HepG2 (cell line): ENCODE data around the gene KPNB1. TPM values are rescaled to one million over a fixed set of nuclear protein-coding genes. Genes with fewer than 3 reads are reported as not detected.

Source experiments
- ATAC-seq: fragments of 200-7000 bp; cut with Tn5 transposase; 3 replicates; pipeline ENCODE4 v1.9.1; 2020; ENCODE audit warnings: mild to moderate bottlenecking, moderate library complexity
- BruUV-seq: library from RNA; stranded (reverse); fragments of 400-500 nt; replicated peaks from 2 replicates; lab custom pipeline; 2021; lab: Mats Ljungman, UMichigan
- CTCF ChIA-PET: fragments of 300-600 bp; formaldehyde crosslinking; extraction: SDS; loops from one replicate; lab custom pipeline; 2021; ENCODE audit warnings: low total read pairs, inconsistent platforms, low intra/inter-chr PET ratio; lab: Yijun Ruan, JAX
- POLR2A ChIA-PET: fragments of 350-600 bp; sonication (Branson Sonifier 250); formaldehyde crosslinking; loops from one replicate; lab custom pipeline; 2020; ENCODE audit warnings: antibody characterized with exemption, inconsistent platforms; lab: Yijun Ruan, JAX
- DNase-seq: peaks from one replicate; pipeline ENCODE4 v3.0.0-alpha.2; 2015; ENCODE audit warnings: low spot score
- FAIRE-seq: peaks from 3 replicates; lab custom pipeline; 2011; peaks lifted over from hg19 to GRCh38; lab: Jason Lieb, UNC
- H2AFZ ChIP-seq: one replicate; pipeline ENCODE4 v1.6.1; 2011; ENCODE audit warnings: low read length, inconsistent platforms
- H3K27ac ChIP-seq: fragments of 300-600 bp; 3 replicates; pipeline ENCODE4 v1.8.0; 2011; ENCODE audit warnings: mixed run types, mild to moderate bottlenecking, mixed read lengths, low read length, inconsistent platforms; ENCODE audit not compliant: insufficient read depth; ENCODE audit errors: extremely low read length
- H3K27me3 ChIP-seq, 2 experiments: fragments of 200-600 bp in 1 of 2; 2 replicates in 1 of 2; 3 replicates in 1 of 2; pipeline versions ENCODE4 v1.6.0 to v1.8.0; 2011; ENCODE audit warnings: low read length in 2 of 2, mild to moderate bottlenecking in 2 of 2, moderate library complexity in 2 of 2, inconsistent platforms in 1 of 2; ENCODE audit not compliant: insufficient read depth in 2 of 2, control insufficient read depth in 1 of 2
- H3K36me3 ChIP-seq, 2 experiments: fragments of 200-600 bp in 1 of 2; replicated peaks in 1 of 2; 2 replicates in 1 of 2; 3 replicates in 1 of 2; pipeline versions ENCODE4 v1.5.1 to v1.8.0; 2011; ENCODE audit warnings: low read length in 2 of 2, inconsistent platforms in 1 of 2; ENCODE audit not compliant: insufficient read depth in 2 of 2, control insufficient read depth in 1 of 2
- H3K4me1 ChIP-seq: 2 replicates; pipeline ENCODE4 v1.5.1; 2012; ENCODE audit warnings: low read length, inconsistent platforms; ENCODE audit not compliant: insufficient read depth
- H3K4me2 ChIP-seq: 2 replicates; pipeline ENCODE4 v1.6.0; 2011; ENCODE audit warnings: low read depth, low read length, inconsistent platforms
- H3K4me3 ChIP-seq, 3 experiments: fragments of 200-600 bp in 1 of 3; sonication (generic), shearing (Covaris generic) in 1 of 3; replicated peaks in 1 of 3; 2 replicates each; pipeline ENCODE4 v1.5.1; 2011 to 2016; ENCODE audit warnings: low read length in 3 of 3, inconsistent platforms in 2 of 3, low read depth in 2 of 3, mild to moderate bottlenecking in 2 of 3, control low read depth in 1 of 3, mixed read lengths in 1 of 3; ENCODE audit not compliant: insufficient read depth in 1 of 3
- H3K79me2 ChIP-seq: one replicate; pipeline ENCODE4 v1.6.1; 2011; ENCODE audit warnings: low read length, inconsistent platforms; ENCODE audit not compliant: insufficient read depth
- H3K9ac ChIP-seq: 2 replicates; pipeline ENCODE4 v1.6.0; 2011; ENCODE audit warnings: mild to moderate bottlenecking, low read depth, low read length, inconsistent platforms; ENCODE audit not compliant: insufficient read depth
- H3K9me3 ChIP-seq: 2 replicates; pipeline ENCODE4 v1.5.1; 2012; ENCODE audit warnings: mild to moderate bottlenecking, low read length
- H4K20me1 ChIP-seq: 2 replicates; pipeline ENCODE4 v1.6.0; 2011; ENCODE audit warnings: inconsistent platforms, mild to moderate bottlenecking, low read length, moderate library complexity; ENCODE audit not compliant: insufficient read depth
- AFF4 ChIP-seq: sonication (generic); formaldehyde crosslinking; IDR thresholded peaks from 2 replicates; pipeline ENCODE4 v1.4.0; 2020; ENCODE audit warnings: missing genetic modification reagents
- ZBTB14 ChIP-seq: sonication (generic); formaldehyde crosslinking; IDR thresholded peaks from 2 replicates; pipeline ENCODE4 v1.4.0; 2020; ENCODE audit warnings: missing genetic modification reagents
- ZNF629 ChIP-seq: sonication (generic); formaldehyde crosslinking; conservative IDR thresholded peaks from 2 replicates; pipeline ENCODE4 v1.5.0; 2020; ENCODE audit warnings: missing genetic modification reagents
- WGBS: methylation state at CpG from one replicate; pipeline ENCODE4 v1.1.6; 2017; ENCODE audit warnings: low lambda C conversion rate; 5-methylcytosine and 5-hydroxymethylcytosine counted together
- in situ Hi-C: cut with HindIII; loops from 2 replicates; pipeline ENCODE4 v1.10.0; 2017; ENCODE audit warnings: low pct_unique_long_range_greater_than_20kb; ENCODE audit not compliant: extremely low pct_ligation_motif_present
- intact Hi-C: fragments of 100-400 bp; cut with micrococcal nuclease; formaldehyde crosslinking; loops from one replicate; pipeline ENCODE4 v1.10.0; 2022; ENCODE audit not compliant: unreplicated experiment
- polyA plus RNA-seq, 8 experiments: library from polyadenylated mRNA; depleted of rRNA in 3 of 8; stranded (reverse) in 7 of 8; unstranded in 1 of 8; fragments of >200 nt; fragmentation: Illumina TruSeq in 4 of 8; extraction: Trizol in 4 of 8; gene quantifications; 2 replicates each; pipeline versions ENCODE4 v1.2.1 to v1.2.3, GENCODE V29; 2011 to 2016; ENCODE audit warnings: low read depth in 4 of 8, missing spikeins in 1 of 8, mixed read lengths in 1 of 8; ENCODE audit not compliant: insufficient read depth in 1 of 8
- total RNA-seq, 5 experiments: library from RNA; depleted of rRNA; stranded (reverse); fragments of >200 nt; fragmentation: Illumina TruSeq; extraction: Trizol; gene quantifications; 2 replicates each; pipeline ENCODE4 v1.2.3, GENCODE V29; 2016; ENCODE audit warnings: low read depth in 1 of 5

Gene KPNB1
- total and polyA plus RNA-seq, 2 of the 13 experiments (the other 11 are each of a cell fraction or from before 2014, with no cell fraction given), result 164 to 424 TPM

- no peak for TF ChIP-seq AFF4 (CRISPR knock-in tag)
Observed at GRCh38 chr17:47718634-47719405, 69.1 kb downstream of the KPNB1 start (continued).

GRCh38 chr17:47719411-47720152 lies 69.9 kb downstream of the KPNB1 start:
- intact Hi-C loops, result no loop called here
- no peaks in the 10 kb centered on the region for H3K36me3 ChIP-seq
- no TSS peak for BruUV-seq
- H3K4me2 ChIP-seq, result no peak overlapping the region
- no peak overlapping the region for H3K9ac ChIP-seq
- in situ Hi-C loops, result no loop called here
- H4K20me1 ChIP-seq, result no peaks in the 10 kb centered on the region; the same call in 1 of the 2 replicates
- no peak overlapping the region for H3K27ac ChIP-seq
- ChIA-PET CTCF (no interaction called here), POLR2A (no interaction called here)
- peaks cover 24 to 95% of the 10 kb centered on the region in 2 experiments for H3K27me3 ChIP-seq
- WGBS, result 27% methylated on average over 7 of the region's 9 CpGs
- no peaks in the 10 kb centered on the region for H3K9me3 ChIP-seq
- DNase-seq (no peak), FAIRE-seq (no peak), ATAC-seq (no peak)
- TF ChIP-seq ZBTB14 (no peak), ZNF629 (CRISPR knock-in tag) (0 out of 2 replicates have a peak, but pooled peaks have one; percentile 17)
- no peak overlapping the region for H3K4me3 ChIP-seq
- no peak overlapping the region for H2AFZ ChIP-seq
- no peaks in the 10 kb centered on the region for H3K79me2 ChIP-seq
- 0 out of 2 replicates have a peak, but pooled peaks cover 9% of the 10 kb centered on the region for H3K4me1 ChIP-seq
